Large intestine (tissue), 3 donors: Measurements from ENCODE around the gene E4F1. TPM values are rescaled to one million over a fixed set of nuclear protein-coding genes. Genes with fewer than 3 reads are reported as not detected.

Experiments
- DNase-seq, 2 donors: peaks; one replicate each; pipeline versions ENCODE4 v3.0.0 to v3.0.0-alpha.2; 2013
- H3K27ac ChIP-seq: one replicate; pipeline ENCODE4 v1.5.1; 2013; ENCODE audit warnings: low read length
- H3K27me3 ChIP-seq: 2 replicates; pipeline ENCODE4 v1.6.1; 2013; ENCODE audit warnings: low read length; ENCODE audit not compliant: control insufficient read depth, insufficient read depth
- H3K36me3 ChIP-seq: 2 replicates; pipeline ENCODE4 v1.6.1; 2013; ENCODE audit warnings: low read length; ENCODE audit not compliant: control insufficient read depth, insufficient read depth
- H3K4me1 ChIP-seq: one replicate; pipeline ENCODE4 v1.6.1; 2013; ENCODE audit warnings: low read length; ENCODE audit not compliant: control insufficient read depth, insufficient read depth
- H3K4me3 ChIP-seq: one replicate; pipeline ENCODE4 v1.5.1; 2013; ENCODE audit warnings: low read length
- H3K9me3 ChIP-seq: one replicate; pipeline ENCODE4 v1.6.1; 2013; ENCODE audit warnings: mild to moderate bottlenecking, low read depth, low read length, moderate library complexity; ENCODE audit not compliant: control insufficient read depth
- WGBS: methylation state at CpG from one replicate; pipeline ENCODE4 v1.1.5; 2013; ENCODE audit warnings: low lambda C conversion rate; ENCODE audit not compliant: insufficient coverage; 5-methylcytosine and 5-hydroxymethylcytosine counted together
- polyA plus RNA-seq: library from polyadenylated mRNA; unstranded; fragments of 120-200 nt; gene quantifications from one replicate; pipeline ENCODE4 v1.2.1, GENCODE V29; 2013

E4F1 gene
- polyA plus RNA-seq, 1 donor = 18.4 TPM

DNA sequence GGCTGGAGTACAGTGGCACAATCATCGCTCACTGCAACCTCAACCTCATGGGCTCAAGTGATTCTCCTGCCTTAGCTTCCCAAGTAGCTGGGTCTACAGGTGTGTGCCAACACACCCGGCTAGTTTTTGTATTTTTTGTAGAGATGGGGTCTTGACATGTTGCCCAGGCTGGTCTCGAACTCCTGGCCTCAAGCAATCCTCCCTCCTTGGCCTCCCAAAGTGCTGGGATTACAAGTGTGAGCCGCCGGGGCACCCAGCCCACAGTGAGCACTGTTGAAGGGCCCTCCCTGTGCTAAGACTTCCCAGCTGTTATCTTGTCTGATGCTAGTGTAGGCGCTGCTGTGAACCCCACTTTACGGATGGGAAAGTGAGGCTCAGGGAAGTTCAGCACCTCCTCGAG lies 35.0 kb upstream of the E4F1 start:
- H3K4me1 ChIP-seq = no peaks in the 10 kb centered on the region
- no peak overlapping the region for H3K4me3 ChIP-seq
- no CpG with 5 or more reads among the region's 8 CpGs for WGBS
- H3K27me3 ChIP-seq = peaks cover under 1% of the 10 kb centered on the region
- H3K36me3 ChIP-seq = no peaks in the 10 kb centered on the region
- H3K27ac ChIP-seq = no peak overlapping the region
- no peak for DNase-seq
- H3K9me3 ChIP-seq = no peaks in the 10 kb centered on the region

- no peak for DNase-seq
- no CpG with 5 or more reads among the region's 25 CpGs for WGBS
- H3K36me3 ChIP-seq = no peaks in the 10 kb centered on the region
- no peaks in the 10 kb centered on the region for H3K9me3 ChIP-seq
- H3K27me3 ChIP-seq = peaks cover 10% of the 10 kb centered on the region
- no peaks in the 10 kb centered on the region for H3K4me1 ChIP-seq
- H3K27ac ChIP-seq = no peak overlapping the region
- H3K4me3 ChIP-seq = no peak overlapping the region
Observed at GRCh38 chr16:2189252-2189893, 34.0 kb upstream of the E4F1 start.

DNA sequence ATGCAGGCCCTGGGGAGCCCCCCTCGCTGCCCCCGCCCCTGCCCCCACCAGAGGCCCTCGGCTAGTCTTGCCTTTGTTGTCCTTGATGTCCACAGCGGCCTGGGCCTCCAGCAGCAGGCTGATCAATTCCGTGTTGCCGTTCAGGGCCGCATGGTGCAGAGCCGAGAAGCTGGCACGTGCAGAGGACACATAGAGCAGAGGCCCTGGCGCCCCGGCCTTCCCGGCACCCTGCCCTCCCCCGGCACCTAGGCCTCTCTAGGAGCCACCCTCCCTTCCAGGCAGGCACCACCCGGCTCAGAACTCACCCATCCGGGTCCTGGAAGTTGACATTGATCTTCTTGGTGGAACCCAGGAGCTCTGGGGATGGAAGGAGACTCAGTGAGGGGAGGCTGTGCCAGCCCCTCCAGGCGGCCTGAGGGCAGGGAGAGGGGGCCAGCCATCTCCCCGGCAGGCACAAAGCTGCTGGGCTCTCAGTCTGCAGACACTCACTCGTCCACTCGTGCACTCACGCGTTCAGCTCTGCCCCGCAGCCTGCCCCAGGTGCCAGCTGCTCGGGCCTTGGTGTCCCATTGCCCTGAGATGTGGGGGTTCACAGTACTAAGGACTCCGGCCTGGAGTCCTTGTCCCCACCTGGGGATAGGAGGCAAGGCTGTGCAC lies 33.3 kb upstream of the E4F1 start:
- Histone ChIP-seq H3K9me3 (no peaks in the 10 kb centered on the region), H3K27me3 (peaks cover 17% of the 10 kb centered on the region), H3K4me3 (no peak overlapping the region), H3K36me3 (no peaks in the 10 kb centered on the region), H3K4me1 (peaks cover 6% of the 10 kb centered on the region), H3K27ac (no peak overlapping the region)
- WGBS = no CpG with 5 or more reads among the region's 24 CpGs
- DNase-seq = no peak

GRCh38 chr16:2190659-2191445 lies 32.5 kb upstream of the E4F1 start:
- Histone ChIP-seq H3K27ac (no peak overlapping the region), H3K27me3 (peaks cover 24% of the 10 kb centered on the region), H3K9me3 (peaks cover 3% of the 10 kb centered on the region), H3K4me1 (peaks cover 13% of the 10 kb centered on the region), H3K36me3 (no peaks in the 10 kb centered on the region), H3K4me3 (no peak overlapping the region)
- no peak for DNase-seq
- WGBS = no CpG with 5 or more reads among the region's 25 CpGs

GRCh38 chr16:2191446-2191706 lies 32.0 kb upstream of the E4F1 start:
- Histone ChIP-seq H3K27me3 (peaks cover 25% of the 10 kb centered on the region), H3K9me3 (peaks cover 3% of the 10 kb centered on the region), H3K4me3 (no peak overlapping the region), H3K4me1 (peaks cover 13% of the 10 kb centered on the region), H3K27ac (no peak overlapping the region), H3K36me3 (no peaks in the 10 kb centered on the region)
- DNase-seq = no peak
- WGBS = no CpG with 5 or more reads among the region's 11 CpGs

DNA sequence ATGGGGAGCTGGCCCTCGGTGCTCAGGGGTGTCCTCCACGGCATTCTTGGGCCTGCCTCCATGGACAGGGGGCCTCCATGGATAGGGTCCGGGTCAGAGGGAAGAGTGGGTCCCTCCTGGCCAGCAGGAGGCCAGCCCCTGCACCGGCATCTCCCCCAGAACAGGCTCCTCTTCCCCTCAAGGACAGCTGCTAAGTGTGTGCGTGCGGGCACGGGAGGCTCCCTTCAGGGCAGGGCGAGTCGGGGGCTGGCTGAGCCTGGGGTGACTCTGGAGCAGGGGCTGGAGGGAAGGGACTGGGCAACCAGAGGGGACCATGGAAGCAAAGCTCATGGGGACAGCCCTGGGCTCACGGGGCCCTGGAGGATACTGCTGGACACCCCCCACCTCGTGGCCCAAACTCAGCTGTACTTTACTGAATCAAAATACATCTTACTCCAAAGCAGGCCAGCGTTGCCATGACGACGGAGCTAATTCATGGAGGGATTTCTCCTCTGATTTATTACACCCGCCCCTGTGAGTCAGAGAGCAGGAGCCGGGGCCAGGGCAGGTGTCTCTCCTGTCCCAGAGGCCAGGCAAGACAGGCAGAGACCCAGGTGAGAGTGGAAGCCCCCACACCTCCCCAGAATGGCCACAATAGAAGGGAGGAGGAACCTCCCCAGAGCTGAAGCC lies 29.1 kb upstream of the E4F1 start:
- Histone ChIP-seq H3K4me1 (peaks cover 13% of the 10 kb centered on the region), H3K4me3 (no peak overlapping the region), H3K27me3 (peaks cover 50% of the 10 kb centered on the region), H3K9me3 (peaks cover 6% of the 10 kb centered on the region), H3K36me3 (no peaks in the 10 kb centered on the region), H3K27ac (no peak overlapping the region)
- no CpG with 5 or more reads among the region's 16 CpGs for WGBS
- no peak for DNase-seq

DNA sequence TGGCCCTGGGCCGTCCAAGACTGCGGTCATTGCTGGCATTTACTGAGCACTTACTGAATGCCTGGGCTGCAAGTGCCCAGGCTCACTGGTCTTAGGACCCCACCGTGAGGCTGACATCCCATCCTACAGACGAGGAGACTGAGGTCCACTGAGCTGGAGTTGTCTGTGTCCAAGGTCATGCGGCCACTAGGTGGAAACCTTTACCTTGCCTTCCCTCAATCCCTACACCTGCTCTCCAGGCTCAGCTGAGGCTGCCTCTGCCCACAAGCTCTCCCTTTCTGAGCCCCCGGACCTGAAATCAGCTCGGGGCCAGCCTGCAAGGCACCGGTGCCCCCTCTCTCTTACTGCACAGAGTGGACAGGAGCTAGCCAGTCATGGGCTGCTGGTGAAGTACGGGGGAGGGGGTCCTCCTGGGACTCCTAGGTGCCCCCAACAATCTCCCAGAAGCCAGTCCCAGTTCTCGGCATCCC lies 28.5 kb upstream of the E4F1 start:
- DNase-seq = peak; percentile 48 to 53
- peaks cover 55% of the 10 kb centered on the region for H3K27me3 ChIP-seq
- no CpG with 5 or more reads among the region's 10 CpGs for WGBS
- H3K27ac ChIP-seq = no peak overlapping the region
- no peaks in the 10 kb centered on the region for H3K36me3 ChIP-seq
- H3K9me3 ChIP-seq = peaks cover 6% of the 10 kb centered on the region
- H3K4me3 ChIP-seq = no peak overlapping the region
- H3K4me1 ChIP-seq = peaks cover 13% of the 10 kb centered on the region

DNA sequence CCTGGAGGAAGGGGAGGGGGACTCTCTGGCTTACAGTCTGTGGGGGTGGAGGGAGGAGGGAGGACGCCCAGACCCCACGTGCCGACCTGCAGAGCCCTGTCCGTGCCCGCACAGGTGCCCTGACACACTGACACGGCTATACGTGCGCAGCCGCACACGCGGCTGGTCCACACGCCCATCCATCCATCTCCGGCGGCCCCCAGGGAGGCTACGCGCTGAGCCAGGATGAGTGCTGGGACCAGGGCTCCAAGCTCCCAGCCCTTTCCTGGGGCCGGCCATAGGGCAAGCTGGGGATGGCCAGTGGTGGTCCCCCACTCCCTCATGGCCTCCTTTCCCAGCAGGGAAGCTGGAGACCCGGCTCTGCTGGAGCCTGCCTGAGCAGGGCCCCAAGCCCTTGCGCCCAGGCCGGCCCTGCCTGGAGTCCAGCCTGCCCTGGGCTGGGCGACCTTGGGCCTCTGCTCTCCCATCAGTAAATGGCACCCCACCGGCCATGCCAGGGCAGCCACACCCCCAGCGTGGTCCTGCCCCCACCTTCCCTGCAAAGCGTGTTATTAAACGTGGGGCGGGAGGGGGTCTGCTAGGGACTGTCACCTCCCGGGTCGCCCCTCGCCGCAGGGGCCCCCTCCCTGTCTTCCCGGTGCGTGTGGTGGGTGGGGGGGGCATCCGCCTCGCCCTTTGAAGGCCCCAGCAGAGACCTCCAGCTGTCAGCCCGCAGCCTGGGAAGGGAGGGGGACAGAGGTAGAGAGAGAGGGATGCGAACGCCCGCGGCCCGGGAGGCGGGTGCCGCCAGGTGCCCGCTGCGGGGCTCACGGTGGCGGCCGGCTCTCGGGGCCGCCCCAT lies 27.8 kb upstream of the E4F1 start:
- H3K36me3 ChIP-seq = no peaks in the 10 kb centered on the region
- DNase-seq = no peak
- WGBS = no CpG with 5 or more reads among the region's 49 CpGs
- peaks cover 6% of the 10 kb centered on the region for H3K9me3 ChIP-seq
- peaks cover 13% of the 10 kb centered on the region for H3K4me1 ChIP-seq
- peak overlapping the region; percentile 3 for H3K4me3 ChIP-seq
- no peak overlapping the region for H3K27ac ChIP-seq
- H3K27me3 ChIP-seq = peaks cover 62% of the 10 kb centered on the region

- WGBS = no CpG with 5 or more reads among the region's 129 CpGs
- Histone ChIP-seq H3K36me3 (no peaks in the 10 kb centered on the region), H3K4me3 (peak within 1 kb of the TSS; percentile 3), H3K27ac (no peak within 1 kb of the TSS), H3K27me3 (peaks cover 64% of the 10 kb centered on the region), H3K4me1 (peaks cover 13% of the 10 kb centered on the region), H3K9me3 (peaks cover 6% of the 10 kb centered on the region)
- no peak for DNase-seq
Observed at GRCh38 chr16:2196162-2196980, 27.0 kb upstream of the E4F1 start, which contains the start of gene CASKIN1. Gene CASKIN1 (minus strand): TSS chr16:2196605. CDS start chr16:2196432, 173 bp downstream.
